K562 (cell line): ENCODE results near the gene HEPACAM. TPM values are rescaled to one million over a fixed set of nuclear protein-coding genes. Genes with fewer than 3 reads are reported as not detected.

Experiments used
- ATAC-seq: fragments of 200-7000 bp; cut with Tn5 transposase; 3 replicates; pipeline ENCODE4 v1.9.1; 2020; ENCODE audit warnings: moderate library complexity
- BruUV-seq: library from RNA; stranded (reverse); fragments of 400-500 nt; replicated peaks from 2 replicates; lab custom pipeline; 2021; lab: Mats Ljungman, UMichigan
- CTCF ChIA-PET: fragments of 300-600 bp; formaldehyde crosslinking; extraction: SDS; loops from one replicate; lab custom pipeline; 2021; ENCODE audit warnings: low intra/inter-chr PET ratio; lab: Yijun Ruan, JAX
- POLR2A ChIA-PET: fragments of 300-600, 350-650 bp; sonication (Branson Sonifier 250); formaldehyde crosslinking; extraction: SDS; loops from one replicate; lab custom pipeline; 2021; ENCODE audit warnings: antibody characterized with exemption, inconsistent platforms; lab: Yijun Ruan, JAX
- DNase-seq, 4 experiments: peaks; one replicate each; pipeline versions ENCODE4 v3.0.0 to v3.0.0-alpha.2; 2011 to 2018; ENCODE audit warnings: low spot score in 3 of 4, mixed read lengths in 3 of 4; ENCODE audit errors: extremely low read depth in 1 of 4
- FAIRE-seq: peaks from 2 replicates; lab custom pipeline; 2011; peaks lifted over from hg19 to GRCh38; lab: Jason Lieb, UNC
- H2AFZ ChIP-seq: 2 replicates; pipeline ENCODE4 v1.6.0; 2011; ENCODE audit warnings: low read depth, low read length, control low read depth, inconsistent platforms
- H3K27ac ChIP-seq: fragments of 200-600 bp; 3 replicates; pipeline ENCODE4 v1.8.0; 2011; ENCODE audit warnings: low read depth, mild to moderate bottlenecking, control low read depth, inconsistent platforms, low read length, moderate library complexity, mixed read lengths; ENCODE audit errors: extremely low read depth
- H3K27me3 ChIP-seq, 2 experiments: fragments of 300-600 bp in 1 of 2; 2 replicates in 1 of 2; 3 replicates in 1 of 2; pipeline versions ENCODE4 v1.6.0 to v1.8.0; 2011; ENCODE audit warnings: inconsistent platforms in 2 of 2, low read length in 2 of 2, mild to moderate bottlenecking in 1 of 2, mixed read lengths in 1 of 2, moderate library complexity in 1 of 2; ENCODE audit not compliant: control insufficient read depth in 2 of 2, insufficient read depth in 2 of 2
- H3K36me3 ChIP-seq: fragments of 300-600 bp; 3 replicates; pipeline ENCODE4 v1.8.0; 2011; ENCODE audit warnings: mild to moderate bottlenecking, low read length, inconsistent platforms; ENCODE audit not compliant: control insufficient read depth, insufficient read depth
- H3K4me1 ChIP-seq, 2 experiments: fragments of 200-600 bp in 1 of 2; replicated peaks in 1 of 2; 2 replicates in 1 of 2; 3 replicates in 1 of 2; pipeline versions ENCODE4 v1.5.1 to v1.8.0; 2011; ENCODE audit warnings: inconsistent platforms in 2 of 2, low read length in 2 of 2, mild to moderate bottlenecking in 1 of 2, mixed read lengths in 1 of 2, moderate library complexity in 1 of 2; ENCODE audit not compliant: control insufficient read depth in 2 of 2, insufficient read depth in 2 of 2
- H3K4me2 ChIP-seq: 2 replicates; pipeline ENCODE4 v1.6.1; 2011; ENCODE audit warnings: low read length, control low read depth, inconsistent platforms, mixed read lengths; ENCODE audit not compliant: insufficient read depth
- H3K4me3 ChIP-seq: fragments of 200-600 bp; sonication (generic), shearing (Covaris generic); 2 replicates; pipeline ENCODE4 v1.5.1; 2016; ENCODE audit warnings: control low read depth, inconsistent platforms
- H3K79me2 ChIP-seq: fragments of 200-600 bp; 3 replicates; pipeline ENCODE4 v1.8.0; 2011; ENCODE audit warnings: low read length, inconsistent platforms; ENCODE audit not compliant: control insufficient read depth, insufficient read depth
- H3K9ac ChIP-seq, 2 experiments: 2 replicates each; pipeline versions ENCODE4 v1.6.0 to v1.6.1; 2011; ENCODE audit warnings: low read depth in 2 of 2, low read length in 2 of 2, control low read depth in 1 of 2, inconsistent platforms in 1 of 2, mild to moderate bottlenecking in 1 of 2, mixed read lengths in 1 of 2; ENCODE audit not compliant: insufficient read depth in 1 of 2
- H3K9me1 ChIP-seq: one replicate; pipeline ENCODE4 v1.6.0; 2011; ENCODE audit warnings: inconsistent platforms, mild to moderate bottlenecking, low read length, moderate library complexity; ENCODE audit not compliant: control insufficient read depth, insufficient read depth
- H3K9me3 ChIP-seq: replicated peaks from 2 replicates; pipeline ENCODE4 v1.5.1; 2011; ENCODE audit warnings: low read depth, low read length, inconsistent platforms; ENCODE audit not compliant: control insufficient read depth, insufficient read depth
- H4K20me1 ChIP-seq: replicated peaks from 2 replicates; pipeline ENCODE4 v1.6.1; 2011; ENCODE audit warnings: low read length, inconsistent platforms, mixed read lengths; ENCODE audit not compliant: control insufficient read depth, insufficient read depth
- CC2D1A ChIP-seq: fragments of 450-650 bp; IDR thresholded peaks from 2 replicates; pipeline ENCODE4 v1.6.1; 2017; ENCODE audit warnings: mild to moderate bottlenecking
- HLTF ChIP-seq: fragments of 450-650 bp; IDR thresholded peaks from 2 replicates; pipeline ENCODE4 v1.6.1; 2016
- MTA3 ChIP-seq: fragments of 450-650 bp; formaldehyde crosslinking; IDR thresholded peaks from 2 replicates; pipeline ENCODE4 v1.6.1; 2017; ENCODE audit warnings: mild to moderate bottlenecking, borderline replicate concordance
- NRF1 ChIP-seq, 2 experiments: fragments of 450-650 bp; IDR thresholded peaks in 1 of 2; conservative IDR thresholded peaks in 1 of 2; 2 replicates each; pipeline ENCODE4 v1.6.1; 2014; ENCODE audit warnings: mild to moderate bottlenecking in 2 of 2
- SPI1 ChIP-seq: IDR thresholded peaks from 2 replicates; pipeline ENCODE4 v1.6.1; 2011; ENCODE audit warnings: low read depth, low read length, control low read depth, borderline replicate concordance
- ZBTB11 ChIP-seq, 3 experiments: fragments of 200-800 bp in 1 of 3; fragments of 250-450 bp in 1 of 3; fragments of 450-650 bp in 1 of 3; sonication (Bioruptor Pico) in 1 of 3; sonication (Bioruptor generic) in 1 of 3; formaldehyde crosslinking in 1 of 3; IDR thresholded peaks; 2 replicates each; pipeline versions ENCODE4 v1.6.1 to v1.8.0; 2016 to 2022; ENCODE audit warnings: mild to moderate bottlenecking in 2 of 3, missing genetic modification characterization in 2 of 3, missing compliant biosample characterization in 1 of 3, moderate library complexity in 1 of 3
- ZFP30 ChIP-seq: fragments of 250-450 bp; sonication (Bioruptor Pico); IDR thresholded peaks from 2 replicates; pipeline ENCODE4 v1.8.0; 2022; ENCODE audit warnings: moderate library complexity, mild to moderate bottlenecking, inconsistent platforms, borderline replicate concordance
- ZNF551 ChIP-seq: fragments of 250-450 bp; sonication (Bioruptor Pico); IDR thresholded peaks from 2 replicates; pipeline ENCODE4 v1.5.0; 2021; ENCODE audit warnings: mild to moderate bottlenecking, moderate library complexity
- WGBS: fragments of 100-300 bp; shearing (Covaris generic); methylation state at CpG from one replicate; pipeline ENCODE4 v1.1.6; 2016; ENCODE audit warnings: low coverage, mixed read lengths; ENCODE audit not compliant: insufficient coverage; ENCODE audit errors: missing lambda C conversion rate; 5-methylcytosine and 5-hydroxymethylcytosine counted together
- in situ Hi-C: fragments of 300-500 bp; cut with MboI; formaldehyde crosslinking; loops from 4 replicates; pipeline ENCODE4 v1.15.0; 2018; ENCODE audit warnings: inconsistent platforms, mixed read lengths
- intact Hi-C: fragments of 100-400 bp; cut with micrococcal nuclease; formaldehyde crosslinking; loops from 2 replicates; pipeline ENCODE4 v1.14.2; 2022
- polyA plus RNA-seq, 8 experiments: library from polyadenylated mRNA; depleted of rRNA in 4 of 8; stranded (reverse) in 5 of 8; unstranded in 3 of 8; fragments of >200 nt; fragmentation: Nextera tagmentation in 2 of 8; fragmentation: Illumina TruSeq in 1 of 8; extraction: Ambion mirVana in 2 of 8; extraction: Trizol in 1 of 8; gene quantifications; 2 replicates each; pipeline versions ENCODE4 v1.2.1 to v1.2.3, GENCODE V29; 2011 to 2014; ENCODE audit warnings: inconsistent platforms in 1 of 8, missing spikeins in 1 of 8
- total RNA-seq, 7 experiments: library from RNA; depleted of rRNA in 6 of 7; stranded (reverse); fragments of >200 nt in 6 of 7; fragmentation: Illumina TruSeq in 2 of 7; extraction: Trizol in 2 of 7; gene quantifications; 2 replicates each; pipeline versions ENCODE4 v1.2.1 to v1.2.3, GENCODE V29; 2011 to 2021; ENCODE audit warnings: low replicate concordance in 1 of 7

HEPACAM gene
- total and polyA plus RNA-seq, 9 of the 15 experiments (the other 6 are each of a cell fraction or from before 2014, with no cell fraction given) = not detected

GRCh38 chr11:124892146-124892545 lies 43.7 kb downstream of the HEPACAM start (continued):
- TF ChIP-seq ZBTB11 (CRISPR knock-in tag; IDR thresholded peaks at IDR 0.05) = no peak
- no peak for TF ChIP-seq CC2D1A
- no peak for TF ChIP-seq ZFP30
- no peak for TF ChIP-seq ZNF551 (CRISPR knock-in tag)
- TF ChIP-seq SPI1 = no peak
- TF ChIP-seq MTA3 = no peak
- TF ChIP-seq, all 486 proteins: peak for 0

GRCh38 chr11:124891373-124891861 lies 44.4 kb downstream of the HEPACAM start:
- Histone ChIP-seq H3K4me3 (no peak overlapping the region), H2AFZ (no peak overlapping the region), H3K9ac (no peak overlapping the region), H3K79me2 (no peaks in the 10 kb centered on the region), H4K20me1 (0 out of 2 replicates have a peak, but pooled peaks cover 4% of the 10 kb centered on the region), H3K27me3 (peaks cover 19 to 71% of the 10 kb centered on the region in 2 experiments), H3K9me3 (no peaks in the 10 kb centered on the region), H3K4me1 (no peaks in the 10 kb centered on the region), H3K9me1 (peaks cover 2% of the 10 kb centered on the region), H3K36me3 (no peaks in the 10 kb centered on the region), H3K4me2 (no peak overlapping the region), H3K27ac (no peak overlapping the region)
- no TSS peak for BruUV-seq
- CTCF ChIA-PET = no interaction called here
- TF ChIP-seq HLTF (no peak), NRF1 (conservative IDR thresholded peaks at IDR 0.05 in 1 of 2, IDR thresholded peaks at IDR 0.05 in 1 of 2) (0 out of 4 replicates have a peak, but pooled peaks of 1 of the 2 experiments have one; percentile 11)
- in situ Hi-C loops (no loop called here), intact Hi-C loops (no loop called here)
- no peak for DNase-seq
- no peak for FAIRE-seq
- no peak for ATAC-seq
- under 1% methylated on average over 12 of the region's 12 CpGs for WGBS
- POLR2A ChIA-PET = interaction anchor here (0.7 kb wide), 1 partner anchor 664 kb away, joined by 3 read pairs; no protein-coding TSS in a partner anchor
